ENCODE data around the gene NRXN3.
"Not testable (repeated sequence)": the region's sequence is repeated elsewhere in the genome, so short reads cannot be mapped to it uniquely, and the experiment has no call there.

Gene NRXN3

DNA sequence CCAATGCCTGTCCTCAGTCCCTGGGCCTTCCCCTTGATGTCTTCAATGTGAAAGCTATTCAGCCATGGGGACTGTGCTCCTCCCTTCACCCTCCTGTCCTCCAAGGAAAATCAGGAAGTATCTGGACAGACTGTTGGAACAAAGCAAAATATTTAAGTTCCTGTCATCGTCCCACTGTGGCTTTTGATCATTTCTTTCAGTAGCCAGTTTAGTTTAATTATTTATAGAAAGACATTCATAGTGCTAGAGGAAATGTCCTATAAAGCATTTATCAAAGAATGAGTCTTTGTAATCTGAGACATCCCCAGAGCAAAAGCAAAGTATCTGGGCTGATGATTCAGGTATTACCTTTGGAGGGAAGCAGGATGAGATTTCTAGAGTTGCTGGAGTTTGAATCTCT is 254.1 kb downstream of the NRXN3 start:
- no peaks in the 10 kb centered on the region for H3K9me3 Mint-ChIP-seq
- no peak overlapping the region for H3K27ac Mint-ChIP-seq
- no peaks in the 10 kb centered on the region for H3K36me3 Mint-ChIP-seq (ENCODE audit: low read depth)
- H3K4me1 Mint-ChIP-seq: no peaks in the 10 kb centered on the region
- no peak for DNase-seq
- H3K4me3 Mint-ChIP-seq: no peak overlapping the region
- peaks cover 12% of the 10 kb centered on the region for H3K27me3 Mint-ChIP-seq (ENCODE audit: low read depth, poor library complexity)
- TF ChIP-seq CTCF (IDR thresholded peaks at IDR 0.05): no peak

- H3K4me3 Mint-ChIP-seq: no peak overlapping the region
- DNase-seq: no peak
- no peaks in the 10 kb centered on the region for H3K9me3 Mint-ChIP-seq
- H3K4me1 Mint-ChIP-seq: no peaks in the 10 kb centered on the region
- H3K27ac Mint-ChIP-seq: no peak overlapping the region
- no peak for TF ChIP-seq CTCF (IDR thresholded peaks at IDR 0.05)
- H3K36me3 Mint-ChIP-seq (ENCODE audit: low read depth): no peaks in the 10 kb centered on the region
- H3K27me3 Mint-ChIP-seq (ENCODE audit: low read depth, poor library complexity): peaks cover 11% of the 10 kb centered on the region
Measured at GRCh38 chr14:78425330-78425729, 255.2 kb downstream of the NRXN3 start.

DNA sequence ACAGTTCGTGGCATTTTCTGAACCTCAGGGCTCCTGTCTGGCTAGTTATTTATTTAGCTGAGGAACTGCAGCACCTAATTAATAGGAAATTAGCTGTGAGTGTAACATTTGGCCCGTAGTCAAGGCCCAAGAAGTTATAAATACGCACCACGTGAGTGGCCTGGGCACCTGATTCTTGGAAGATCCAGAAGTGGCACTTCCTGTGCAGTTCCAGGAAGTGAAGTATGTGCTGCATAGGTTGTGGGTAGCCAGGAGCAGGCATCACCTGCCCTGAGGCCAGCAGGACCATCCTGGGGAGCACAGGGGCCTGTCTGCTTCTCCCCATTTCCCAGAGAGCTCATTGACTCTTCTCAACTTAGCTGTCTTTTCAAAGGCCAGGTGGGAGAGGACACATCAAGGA is 255.6 kb downstream of the NRXN3 start:
- DNase-seq: no peak
- Mint-ChIP-seq H3K4me3 (no peak overlapping the region), H3K9me3 (no peaks in the 10 kb centered on the region), H3K36me3 (ENCODE audit: low read depth) (no peaks in the 10 kb centered on the region), H3K27me3 (ENCODE audit: low read depth, poor library complexity) (peaks cover 7% of the 10 kb centered on the region), H3K4me1 (no peaks in the 10 kb centered on the region), H3K27ac (no peak overlapping the region)
- TF ChIP-seq CTCF (IDR thresholded peaks at IDR 0.05): no peak

- Mint-ChIP-seq H3K4me3 (no peak overlapping the region), H3K9me3 (no peaks in the 10 kb centered on the region), H3K27me3 (ENCODE audit: low read depth, poor library complexity) (peaks cover 17% of the 10 kb centered on the region), H3K36me3 (ENCODE audit: low read depth) (no peaks in the 10 kb centered on the region), H3K27ac (no peak overlapping the region), H3K4me1 (no peaks in the 10 kb centered on the region)
- no peak for DNase-seq
- no peak for TF ChIP-seq CTCF (IDR thresholded peaks at IDR 0.05)
Measured at GRCh38 chr14:78432046-78432445, 261.9 kb downstream of the NRXN3 start.

DNA sequence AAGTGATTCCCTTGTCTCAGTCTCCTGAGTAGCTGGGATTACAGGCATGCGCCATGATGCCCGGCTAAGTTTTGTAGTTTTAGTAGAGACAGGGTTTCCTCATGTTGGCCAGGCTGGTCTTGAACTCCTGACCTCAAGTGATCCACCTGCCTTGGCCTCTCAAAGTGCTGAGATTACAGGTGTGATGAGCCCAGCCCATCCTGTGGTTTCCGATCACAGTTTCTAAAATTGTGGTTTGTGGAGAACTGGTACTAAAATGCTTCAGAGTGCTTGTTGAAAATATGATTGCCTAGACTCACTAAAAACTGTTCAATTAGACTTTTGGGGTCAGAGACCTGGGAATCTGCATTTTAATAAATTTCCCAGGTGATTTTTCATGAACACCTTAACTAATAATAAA is 267.3 kb downstream of the NRXN3 start:
- not testable (repeated sequence) for H3K27ac Mint-ChIP-seq; H3K4me1 Mint-ChIP-seq; H3K4me3 Mint-ChIP-seq; DNase-seq; H3K27me3 Mint-ChIP-seq (ENCODE audit: low read depth, poor library complexity); H3K9me3 Mint-ChIP-seq; H3K36me3 Mint-ChIP-seq (ENCODE audit: low read depth)

GRCh38 chr14:78440356-78440894 is 270.3 kb downstream of the NRXN3 start:
- H3K4me1 Mint-ChIP-seq: no peaks in the 10 kb centered on the region
- no peak for TF ChIP-seq CTCF (IDR thresholded peaks at IDR 0.05)
- H3K36me3 Mint-ChIP-seq (ENCODE audit: low read depth): no peaks in the 10 kb centered on the region
- no peak overlapping the region for H3K27ac Mint-ChIP-seq
- DNase-seq: no peak
- no peaks in the 10 kb centered on the region for H3K9me3 Mint-ChIP-seq
- H3K4me3 Mint-ChIP-seq: no peak overlapping the region
- H3K27me3 Mint-ChIP-seq (ENCODE audit: low read depth, poor library complexity): peaks cover 9% of the 10 kb centered on the region

Data from nephron progenitor cell (in vitro differentiated cells).